ENCODE results near the gene SOWAHB. TPM values are rescaled to one million over a fixed set of nuclear protein-coding genes. Genes with fewer than 3 reads are reported as not detected.

The SOWAHB gene
- total and polyA plus RNA-seq, 2 donors (not counting 1 experiment from before 2014, with no cell fraction given), result not detected

- Histone ChIP-seq H2AFZ (ENCODE audit: insufficient read depth, low read depth, low read length, poor library complexity, severe bottlenecking) (no peak overlapping the region), H3K4me1 (ENCODE audit: control insufficient read depth in 2 of 2, insufficient read depth in 2 of 2, low read length in 2 of 2) (no peaks in the 10 kb centered on the region), H3K27me3 (replicated peaks in 1 of 4; ENCODE audit: control extremely low read depth in 1 of 4, control insufficient read depth in 3 of 4, insufficient read depth in 4 of 4, low read length in 3 of 4) (peaks cover 0 to 3% (median 0%) of the 10 kb centered on the region in 4 experiments), H3K79me2 (ENCODE audit: control insufficient read depth, insufficient read depth, low read length) (no peaks in the 10 kb centered on the region), H3K4me3 (ENCODE audit: control extremely low read depth in 1 of 5, extremely low read depth in 1 of 5, insufficient read depth in 1 of 5, low read depth in 2 of 5, low read length in 4 of 5) (no peak overlapping the region), H3K36me3 (replicated peaks in 1 of 2; ENCODE audit: control extremely low read depth in 1 of 2, control insufficient read depth in 1 of 2, extremely low read depth in 1 of 2, insufficient read depth in 2 of 2, low read length in 1 of 2) (no peaks in the 10 kb centered on the region), H3K27ac (ENCODE audit: low read length in 2 of 2) (no peak overlapping the region), H4K20me1 (ENCODE audit: control insufficient read depth, insufficient read depth, low read length, poor library complexity, severe bottlenecking) (no peaks in the 10 kb centered on the region), H3K4me2 (replicated peaks; ENCODE audit: low read depth, low read length, poor library complexity, severe bottlenecking) (no peak overlapping the region), H3K9me3 (ENCODE audit: control extremely low read depth in 1 of 3, control insufficient read depth in 2 of 3, insufficient read depth in 1 of 3, low read length in 2 of 3) (no peaks in the 10 kb centered on the region), H3K9ac (ENCODE audit: low read length) (no peak overlapping the region)
- WGBS (ENCODE audit: insufficient coverage), result no CpG with 5 or more reads among the region's 4 CpGs
- DNase-seq (no peak), ATAC-seq (ENCODE audit: low read depth) (no peak)
- ChIA-PET POLR2A (no interaction called here), CTCF (no interaction called here)
- TF ChIP-seq EZH2 (IDR thresholded peaks at IDR 0.05; ENCODE audit: borderline replicate concordance, insufficient read depth, low read depth, low read length, poor library complexity, severe bottlenecking) (no peak), CTCF (IDR thresholded peaks at IDR 0.05) (no peak)
- H3K27me3 Mint-ChIP-seq, result peaks cover 27% of the 10 kb centered on the region
- no peaks in the 10 kb centered on the region for H3K4me1 Mint-ChIP-seq
- H3K9me3 Mint-ChIP-seq (ENCODE audit: insufficient read depth), result no peaks in the 10 kb centered on the region
- no peak overlapping the region for H3K4me3 Mint-ChIP-seq
- H3K27ac Mint-ChIP-seq, result no peak overlapping the region
- intact Hi-C loops (cut with micrococcal nuclease), result no loop called here
These were observed 23.8 kb downstream of the SOWAHB start for GRCh38 chr4:76874176-76874575.

GRCh38 chr4:76873495-76873894 lies 24.4 kb downstream of the SOWAHB start:
- no CpG with 5 or more reads among the region's 1 CpG for WGBS (ENCODE audit: insufficient coverage)
- Histone ChIP-seq H4K20me1 (ENCODE audit: control insufficient read depth, insufficient read depth, low read length, poor library complexity, severe bottlenecking) (no peaks in the 10 kb centered on the region), H3K79me2 (ENCODE audit: control insufficient read depth, insufficient read depth, low read length) (no peaks in the 10 kb centered on the region), H3K36me3 (replicated peaks in 1 of 2; ENCODE audit: control extremely low read depth in 1 of 2, control insufficient read depth in 1 of 2, extremely low read depth in 1 of 2, insufficient read depth in 2 of 2, low read length in 1 of 2) (no peaks in the 10 kb centered on the region), H3K4me2 (replicated peaks; ENCODE audit: low read depth, low read length, poor library complexity, severe bottlenecking) (no peak overlapping the region), H3K27ac (ENCODE audit: low read length in 2 of 2) (no peak overlapping the region), H3K9ac (ENCODE audit: low read length) (no peak overlapping the region), H2AFZ (ENCODE audit: insufficient read depth, low read depth, low read length, poor library complexity, severe bottlenecking) (no peak overlapping the region), H3K9me3 (ENCODE audit: control extremely low read depth in 1 of 3, control insufficient read depth in 2 of 3, insufficient read depth in 1 of 3, low read length in 2 of 3) (peaks cover 0 to 1% (median 0%) of the 10 kb centered on the region in 3 donors), H3K4me1 (ENCODE audit: control insufficient read depth in 2 of 2, insufficient read depth in 2 of 2, low read length in 2 of 2) (no peaks in the 10 kb centered on the region), H3K4me3 (ENCODE audit: control extremely low read depth in 1 of 5, extremely low read depth in 1 of 5, insufficient read depth in 1 of 5, low read depth in 2 of 5, low read length in 4 of 5) (no peak overlapping the region), H3K27me3 (replicated peaks in 1 of 4; ENCODE audit: control extremely low read depth in 1 of 4, control insufficient read depth in 3 of 4, insufficient read depth in 4 of 4, low read length in 3 of 4) (peaks cover 0 to 3% (median 0%) of the 10 kb centered on the region in 4 experiments)
- DNase-seq (no peak), ATAC-seq (ENCODE audit: low read depth) (no peak)
- ChIA-PET CTCF (no interaction called here), POLR2A (no interaction called here)
- Mint-ChIP-seq H3K27me3 (peaks cover 22% of the 10 kb centered on the region), H3K27ac (no peak overlapping the region), H3K4me1 (no peaks in the 10 kb centered on the region), H3K9me3 (ENCODE audit: insufficient read depth) (no peaks in the 10 kb centered on the region), H3K4me3 (no peak overlapping the region)
- intact Hi-C loops (cut with micrococcal nuclease), result no loop called here
- TF ChIP-seq EZH2 (IDR thresholded peaks at IDR 0.05; ENCODE audit: borderline replicate concordance, insufficient read depth, low read depth, low read length, poor library complexity, severe bottlenecking) (no peak), CTCF (IDR thresholded peaks at IDR 0.05) (no peak)

All from B cell (primary cell).